GM21367 (cell line): ENCODE measurements around the gene APOF.
"Not testable (repeated sequence)": the region's sequence is repeated elsewhere in the genome, so short reads cannot be mapped to it uniquely, and the experiment has no call there.

Source experiments
- ATAC-seq: cut with Tn5 transposase; IDR thresholded peaks from one replicate; pipeline ENCODE4 v1.9.1; 2021; ENCODE audit not compliant: unreplicated experiment

APOF gene

DNA sequence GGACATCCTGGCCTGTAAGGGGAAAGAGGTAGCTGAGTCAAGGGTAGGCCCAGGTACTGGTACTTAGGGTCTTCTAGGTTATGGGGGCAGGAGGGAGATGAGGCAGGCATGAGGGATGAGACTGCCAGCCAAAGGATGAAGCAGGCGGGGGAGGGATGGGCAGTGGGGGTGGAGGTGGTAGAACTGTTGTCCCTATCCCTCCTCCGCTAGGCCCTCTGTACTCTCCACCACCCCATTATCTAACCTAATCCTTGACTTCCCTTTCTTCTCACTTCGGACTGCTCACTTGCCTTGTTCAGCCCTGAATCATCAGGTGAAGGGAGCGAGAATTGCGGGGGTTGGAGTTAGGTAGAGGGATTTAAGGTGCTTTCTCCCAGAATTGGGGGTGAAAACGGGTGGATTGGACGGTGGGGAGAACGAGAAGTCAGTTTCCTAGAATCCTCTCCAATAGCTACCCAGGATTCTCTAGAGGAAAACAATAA lies 29.4 kb downstream of the APOF start:
- no peak for ATAC-seq

DNA sequence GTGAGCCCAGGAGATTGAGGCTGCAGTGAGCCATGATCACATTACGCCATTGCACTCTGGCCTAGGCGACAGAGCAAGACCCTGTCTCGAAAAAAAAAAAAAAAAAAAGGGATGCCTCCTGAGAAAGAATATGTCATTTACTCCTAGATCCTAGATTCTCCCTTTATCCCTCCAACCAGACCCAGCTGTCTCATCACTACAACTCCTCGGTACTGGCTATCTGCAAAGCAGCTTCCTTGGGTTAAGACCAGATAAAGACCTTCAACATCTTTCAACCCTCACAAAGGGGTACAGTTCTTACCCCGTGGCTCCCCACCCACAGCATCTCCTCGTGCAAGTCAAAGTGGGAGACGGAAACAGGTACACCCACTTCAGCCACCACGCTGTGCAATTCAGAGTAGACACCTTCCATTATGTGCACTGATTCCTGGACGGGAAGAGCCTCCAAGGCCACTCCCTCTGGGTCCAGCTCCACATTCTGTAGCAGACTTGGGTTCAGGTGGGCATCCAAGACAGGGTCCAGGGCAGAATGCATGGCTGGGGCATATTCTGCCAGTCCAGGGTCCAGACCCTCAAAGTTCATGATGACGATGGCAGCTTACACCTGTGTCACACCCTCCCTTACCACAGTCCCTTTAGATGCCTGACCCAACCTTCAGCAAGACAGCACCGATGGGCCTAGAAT lies 30.0 kb downstream of the APOF start:
- no peak for ATAC-seq

DNA sequence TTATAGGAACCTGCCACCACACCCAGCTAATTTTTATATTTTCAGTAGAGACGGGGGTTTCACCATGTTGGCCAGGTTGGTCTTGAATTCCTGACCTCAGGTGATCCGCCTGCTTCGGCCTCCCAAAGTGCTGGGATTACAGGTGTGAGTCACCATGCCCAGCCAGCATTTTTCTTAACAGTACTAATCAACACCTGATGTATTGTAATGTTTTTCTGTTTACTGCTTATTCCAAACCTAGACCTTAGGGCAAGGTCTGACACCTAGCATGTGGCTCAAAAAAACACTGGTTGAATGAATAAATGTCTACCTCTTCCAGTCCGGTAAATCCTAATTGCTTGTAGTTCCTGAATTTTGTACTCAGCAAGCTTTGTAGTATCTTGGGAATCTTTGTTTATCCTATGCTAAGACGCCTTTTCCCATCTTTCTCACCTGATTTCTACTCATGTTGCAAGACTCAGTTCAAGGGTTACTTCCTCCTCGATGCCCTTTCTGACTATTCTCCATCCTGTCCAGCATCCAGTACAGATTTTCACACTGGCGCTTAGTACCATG lies 31.6 kb downstream of the APOF start:
- ATAC-seq, result no peak

DNA sequence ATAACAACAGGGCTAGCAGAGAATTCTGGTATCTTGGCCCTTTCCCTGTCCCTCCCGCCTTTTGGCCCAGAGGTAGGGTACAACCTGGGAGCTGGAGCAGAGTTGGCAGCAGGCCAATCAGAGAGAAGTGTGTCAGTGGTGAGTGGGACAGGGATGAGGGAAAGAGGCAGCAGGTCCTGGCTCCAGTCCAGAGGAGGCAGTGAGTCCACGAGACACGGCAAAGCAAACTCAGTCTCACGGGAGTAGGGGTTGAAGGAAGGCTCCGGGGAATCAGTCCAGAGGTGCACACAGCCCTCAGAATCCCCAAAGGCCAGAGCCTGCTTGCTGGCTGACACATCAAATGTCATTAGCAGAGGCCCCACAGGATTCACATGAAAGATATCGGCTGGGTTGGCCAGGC lies 36.1 kb downstream of the APOF start:
- ATAC-seq, result no peak

DNA sequence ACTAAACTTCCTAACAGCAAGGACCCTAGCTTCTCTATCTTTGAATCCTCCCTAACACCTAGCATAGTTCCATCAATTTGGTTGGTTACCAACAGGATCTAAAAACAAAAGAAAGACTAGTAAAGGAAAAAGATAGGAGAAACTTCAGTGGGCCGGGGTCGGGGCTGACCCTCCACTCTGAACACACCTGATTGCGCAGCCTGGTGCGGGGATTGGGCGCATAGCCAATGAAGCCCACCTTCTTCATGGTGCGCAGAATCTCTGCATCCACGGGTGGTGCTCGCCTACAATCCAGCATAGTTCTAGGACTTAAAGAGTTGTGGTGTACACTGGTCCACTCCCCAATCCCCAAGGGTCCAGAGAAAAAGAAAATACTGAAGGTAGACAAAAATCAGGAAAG lies 36.5 kb downstream of the APOF start:
- ATAC-seq, result no peak

DNA sequence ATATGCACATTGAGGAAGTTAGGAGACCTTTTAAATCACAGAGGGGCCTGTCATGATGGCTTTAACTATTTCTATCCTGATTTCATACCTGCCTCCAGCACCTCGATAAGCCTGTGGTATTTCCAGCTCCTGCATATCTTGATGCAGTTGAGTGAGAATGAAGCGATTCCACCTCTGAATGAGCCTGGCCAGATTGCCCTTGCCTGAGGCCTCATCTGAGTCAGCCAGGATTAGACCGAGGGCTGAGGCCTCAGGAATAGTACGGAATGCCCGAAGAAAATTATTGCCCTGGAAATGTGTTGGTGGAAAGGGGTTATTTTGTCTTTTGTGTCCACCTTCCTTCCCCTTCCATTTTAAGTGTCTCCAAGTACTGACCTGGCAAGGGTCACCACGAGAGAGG lies 38.5 kb downstream of the APOF start:
- no peak for ATAC-seq

DNA sequence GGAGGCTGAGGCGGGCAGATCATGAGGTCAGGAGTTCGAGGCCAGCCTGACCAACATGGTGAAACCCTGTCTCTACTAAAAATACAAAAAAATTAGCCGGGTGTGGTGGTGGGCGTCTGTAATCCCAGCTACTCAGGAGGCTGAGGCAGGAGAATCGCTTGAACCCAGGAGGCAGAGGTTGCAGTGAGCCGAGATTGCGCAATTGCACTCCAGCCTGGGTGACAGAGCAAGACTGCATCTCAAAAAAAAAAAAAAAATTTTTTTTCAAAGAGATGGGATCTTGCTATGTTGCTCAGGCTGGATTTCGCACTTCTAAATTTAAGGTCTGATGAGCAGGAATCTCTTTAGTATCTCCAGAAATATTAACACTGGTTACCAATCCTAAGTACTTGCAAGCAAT lies 41.0 kb downstream of the APOF start:
- ATAC-seq, result not testable (repeated sequence)

DNA sequence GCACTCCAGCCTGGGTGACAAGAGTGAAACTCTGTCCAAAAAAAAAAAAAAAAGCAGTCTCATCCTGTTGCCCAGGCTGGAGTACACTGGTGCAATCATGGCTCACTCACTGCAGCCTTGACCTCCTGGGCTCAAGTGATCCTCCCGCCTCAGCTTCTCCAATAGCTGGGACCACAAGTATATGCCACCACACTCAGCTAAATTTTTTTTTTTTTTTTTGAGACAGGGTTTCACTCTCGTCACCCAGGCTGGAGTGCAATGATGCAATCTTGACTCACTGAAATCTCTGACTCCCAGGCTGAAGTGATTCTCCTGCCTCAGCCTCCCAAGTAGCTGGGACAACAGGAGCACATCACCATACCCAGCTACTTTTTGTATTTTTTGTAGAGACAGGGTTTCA lies 41.6 kb downstream of the APOF start:
- no peak for ATAC-seq

DNA sequence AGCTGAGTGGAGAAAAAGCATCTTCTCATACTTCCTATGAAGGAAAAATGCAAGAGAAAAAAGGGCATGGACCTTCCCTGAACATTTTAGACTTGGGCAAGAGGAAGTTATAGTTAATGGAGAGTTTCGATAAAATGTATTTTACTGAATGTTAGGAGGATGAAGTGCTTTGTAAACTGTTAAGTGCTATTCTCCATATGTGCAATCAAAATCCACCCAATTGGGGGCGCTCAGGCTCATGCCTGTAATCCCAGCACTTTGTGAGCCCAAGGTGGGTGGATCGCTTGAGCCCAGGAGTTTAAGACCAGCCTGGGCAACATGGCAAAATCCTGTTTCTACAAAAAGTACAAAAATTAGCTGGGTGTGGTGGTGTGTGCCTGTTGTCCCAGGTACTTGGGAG lies 45.0 kb downstream of the APOF start:
- no peak for ATAC-seq

DNA sequence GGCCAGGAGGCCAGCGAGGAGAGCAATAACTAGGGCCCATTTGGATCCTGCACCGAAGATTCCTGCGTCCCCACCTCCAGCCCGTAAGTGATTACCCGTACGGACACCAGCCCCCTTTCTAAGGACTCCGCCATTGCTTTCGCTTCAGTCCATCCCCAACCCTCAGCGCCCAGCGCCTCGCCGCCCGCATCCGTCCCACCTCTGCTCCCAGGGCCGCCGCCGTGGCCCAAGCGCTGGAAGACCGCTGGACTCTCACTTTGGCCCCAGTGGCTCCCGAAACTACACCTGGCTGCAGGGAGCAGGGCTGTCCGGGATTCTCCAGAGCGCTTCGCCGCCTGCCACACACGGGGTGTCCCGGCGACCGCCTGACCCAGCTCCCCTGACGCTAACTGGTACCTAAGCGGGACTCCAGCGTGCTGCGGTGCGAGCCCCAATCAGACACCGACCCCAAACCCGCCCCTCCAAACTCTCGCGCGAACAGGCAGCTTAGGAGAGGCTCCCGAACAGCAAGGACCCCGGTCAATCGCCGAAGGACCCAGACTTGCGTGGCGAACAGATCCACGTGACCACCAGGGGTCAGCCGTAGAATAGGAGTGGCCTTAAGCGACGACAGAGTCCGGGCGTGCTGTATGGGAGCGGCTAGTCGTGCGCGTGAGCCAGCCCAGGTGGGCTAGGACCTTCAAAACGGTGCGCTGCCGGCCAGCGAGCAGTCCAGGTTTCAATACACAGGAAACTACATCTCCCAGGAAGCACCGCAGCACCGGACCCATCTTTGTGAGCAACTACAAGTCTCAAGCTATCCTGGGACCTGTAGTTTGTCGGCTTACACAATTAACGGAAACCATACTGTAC lies 46.8 kb downstream of the APOF start, which contains the start of gene CNPY2:
CNPY2 (minus strand) TSS at position 367 of the 852 bp plus-strand sequence. CDS start 771 bp downstream, outside the sequence.
- ATAC-seq, result peak; percentile 81

DNA sequence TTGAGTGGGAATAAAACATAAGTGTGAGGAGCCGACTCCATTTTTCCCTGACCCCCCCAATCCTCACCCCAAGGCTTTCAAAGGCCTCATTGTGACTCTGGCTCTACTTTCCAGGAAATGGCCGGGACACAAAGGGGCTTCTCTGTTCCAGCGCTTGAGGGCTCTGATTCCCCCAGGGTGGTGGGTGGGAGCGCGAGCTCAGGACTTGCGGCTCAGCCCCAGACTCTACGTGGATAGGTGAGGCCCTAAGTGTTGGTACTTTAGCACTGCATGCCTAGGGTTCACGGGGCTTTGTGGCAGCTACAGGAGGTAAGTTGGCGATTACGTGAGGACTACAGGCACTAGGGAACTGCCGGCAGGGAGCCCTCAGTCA lies 47.4 kb downstream of the APOF start:
- ATAC-seq, result no peak

DNA sequence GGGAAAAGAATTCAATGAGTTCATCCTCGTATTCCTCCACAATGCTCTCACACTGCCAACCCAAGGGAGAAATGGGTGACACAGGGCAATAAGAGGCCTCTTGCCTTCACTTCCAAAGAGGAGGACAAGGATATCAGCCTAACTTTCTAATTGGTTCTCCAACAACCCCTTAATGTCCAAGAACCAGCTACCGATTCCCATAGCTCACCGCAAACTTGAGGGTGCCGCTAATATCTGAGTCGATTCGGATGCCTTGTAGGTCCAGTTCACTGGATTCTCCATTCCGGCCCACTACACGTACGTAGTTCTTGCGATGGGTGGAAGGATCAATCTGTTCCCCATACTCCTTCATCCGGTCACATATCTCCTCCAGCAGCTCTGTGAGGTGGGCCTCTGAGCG lies 51.7 kb downstream of the APOF start:
- no peak for ATAC-seq
